Measurements from ENCODE around the gene PODXL.

DNA sequence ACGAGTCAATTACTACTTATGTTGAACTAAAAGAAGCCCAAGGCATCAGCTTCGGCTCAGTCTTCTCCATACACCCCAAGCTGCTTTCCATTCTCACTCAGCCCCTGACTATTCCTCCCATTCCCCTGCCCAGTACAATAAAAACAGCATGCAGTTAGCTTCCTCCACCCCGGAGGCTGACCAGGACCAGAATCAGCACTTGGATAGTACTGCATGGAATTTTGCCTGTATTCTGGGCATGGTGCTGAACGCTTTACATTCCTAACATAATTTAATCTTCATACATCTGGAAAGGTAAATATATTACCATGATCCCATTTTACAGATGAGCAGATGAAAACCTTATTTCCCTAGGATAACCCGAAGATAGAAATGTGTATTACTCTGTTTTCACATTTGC lies 7.5 kb upstream of the PODXL start:
- no peak for TF ChIP-seq CTCF (conservative IDR thresholded peaks at IDR 0.05 in 1 of 2, IDR thresholded peaks at IDR 0.05 in 1 of 2; ENCODE audit: low read depth in 1 of 2, low read length in 2 of 2)
- TF ChIP-seq EZH2 (IDR thresholded peaks at IDR 0.05; ENCODE audit: low read length, missing control alignments) = no peak

Measured in fibroblast of lung (primary cell).